ENCODE measurements around the gene NHEJ1. TPM values are rescaled to one million over a fixed set of nuclear protein-coding genes. Genes with fewer than 3 reads are reported as not detected.
A peak's percentile ranks its signal among the peaks of the same experiment; 100 is the strongest.

Gene NHEJ1
- total and polyA plus RNA-seq, 2 of the 13 experiments (the other 11 are each of a cell fraction or from before 2014, with no cell fraction given), result 30.0 to 30.7 TPM

- no peak for TF ChIP-seq ZSCAN22 (CRISPR knock-in tag; IDR thresholded peaks at IDR 0.05)
- no peak for TF ChIP-seq ZNF75D (CRISPR knock-in tag; IDR thresholded peaks at IDR 0.05; ENCODE audit: borderline replicate concordance)
- 0 out of 2 replicates have a peak, but pooled peaks have one; percentile 23 for TF ChIP-seq ARID4A (CRISPR knock-in tag; IDR thresholded peaks at IDR 0.05; ENCODE audit: borderline replicate concordance)
- TF ChIP-seq ZNF83 (CRISPR knock-in tag; IDR thresholded peaks at IDR 0.05; ENCODE audit: borderline replicate concordance), result no peak
- no peak for TF ChIP-seq ZKSCAN8 (CRISPR knock-in tag; IDR thresholded peaks at IDR 0.05; ENCODE audit: borderline replicate concordance)
- no peak for TF ChIP-seq KMT2A (CRISPR knock-in tag; IDR thresholded peaks at IDR 0.05)
- no peak for TF ChIP-seq ARNTL (CRISPR knock-in tag; IDR thresholded peaks at IDR 0.05)
- peak; percentile 58 for TF ChIP-seq RAD21 (CRISPR knock-in tag; IDR thresholded peaks at IDR 0.05)
- no peak for TF ChIP-seq ZNF570 (CRISPR knock-in tag; IDR thresholded peaks at IDR 0.05; ENCODE audit: borderline replicate concordance)
- TF ChIP-seq NFYC (CRISPR knock-in tag; IDR thresholded peaks at IDR 0.05), result no peak
- TF ChIP-seq ZBTB14 (CRISPR knock-in tag; IDR thresholded peaks at IDR 0.05), result no peak
- no peak for TF ChIP-seq ZNF256 (CRISPR knock-in tag; conservative IDR thresholded peaks at IDR 0.05)
- no peak for TF ChIP-seq ZSCAN31 (CRISPR knock-in tag; IDR thresholded peaks at IDR 0.05; ENCODE audit: low read depth)
- no peak for TF ChIP-seq USF2 (IDR thresholded peaks at IDR 0.05; ENCODE audit: low read depth, low read length)
- no peak for TF ChIP-seq USF2 (CRISPR knock-in tag; IDR thresholded peaks at IDR 0.05; ENCODE audit: borderline replicate concordance)
- TF ChIP-seq KDM6A (CRISPR knock-in tag; IDR thresholded peaks at IDR 0.05; ENCODE audit: low read depth), result no peak
- TF ChIP-seq ZNF18 (CRISPR knock-in tag; IDR thresholded peaks at IDR 0.05; ENCODE audit: insufficient replicate concordance), result no peak
- no peak for TF ChIP-seq DNMT3B (CRISPR knock-in tag; conservative IDR thresholded peaks at IDR 0.05)
- no peak for TF ChIP-seq ZNF335 (CRISPR knock-in tag; IDR thresholded peaks at IDR 0.05)
- TF ChIP-seq ZNF263 (CRISPR knock-in tag; IDR thresholded peaks at IDR 0.05), result no peak
- TF ChIP-seq ASH2L (IDR thresholded peaks at IDR 0.05; ENCODE audit: insufficient read length, low read depth, low read length), result no peak
- no peak for TF ChIP-seq ZBTB7B (CRISPR knock-in tag; IDR thresholded peaks at IDR 0.05)
- TF ChIP-seq HES4 (CRISPR knock-in tag; IDR thresholded peaks at IDR 0.05; ENCODE audit: borderline replicate concordance), result 0 out of 2 replicates have a peak, but pooled peaks have one; percentile 70
Measured at GRCh38 chr2:219171231-219171651, 10.6 kb upstream of the NHEJ1 start (continued).

Measured in HepG2 (cell line).